OCI-M2 (cell line): ENCODE data around the gene HBM.
"Not testable (repeated sequence)": the region's sequence is repeated elsewhere in the genome, so short reads cannot be mapped to it uniquely, and the experiment has no call there.

Experiments used
- DNase-seq: peaks from one replicate; lab custom pipeline; 2025; ENCODE audit not compliant: unreplicated experiment; lab: John Stamatoyannopoulos, UW

Gene HBM

GRCh38 chr16:180681-181564, 15.1 kb downstream of the HBM start:
- DNase-seq: no peak

DNA sequence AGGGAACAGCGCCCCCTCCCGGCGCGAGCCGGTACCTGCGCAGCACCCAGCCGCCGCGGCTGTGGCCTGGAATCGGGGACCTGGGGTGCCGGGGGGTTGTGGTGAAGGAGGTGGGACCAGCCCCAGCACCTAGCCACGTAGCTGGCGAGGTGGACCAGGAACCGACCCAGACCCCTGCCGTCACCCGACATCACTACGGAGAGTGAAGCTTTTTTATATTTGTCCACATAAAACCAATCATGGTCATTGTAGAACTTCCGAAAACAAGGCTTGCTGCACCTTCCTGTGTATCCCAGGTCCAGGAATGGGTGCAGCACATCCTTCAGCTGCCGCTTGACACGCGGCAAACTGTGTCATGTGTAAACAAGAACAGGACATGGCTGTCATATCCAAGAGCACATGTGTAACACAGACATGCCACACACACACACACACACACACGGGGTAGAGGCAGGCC, 15.8 kb downstream of the HBM start:
- DNase-seq: no peak

DNA sequence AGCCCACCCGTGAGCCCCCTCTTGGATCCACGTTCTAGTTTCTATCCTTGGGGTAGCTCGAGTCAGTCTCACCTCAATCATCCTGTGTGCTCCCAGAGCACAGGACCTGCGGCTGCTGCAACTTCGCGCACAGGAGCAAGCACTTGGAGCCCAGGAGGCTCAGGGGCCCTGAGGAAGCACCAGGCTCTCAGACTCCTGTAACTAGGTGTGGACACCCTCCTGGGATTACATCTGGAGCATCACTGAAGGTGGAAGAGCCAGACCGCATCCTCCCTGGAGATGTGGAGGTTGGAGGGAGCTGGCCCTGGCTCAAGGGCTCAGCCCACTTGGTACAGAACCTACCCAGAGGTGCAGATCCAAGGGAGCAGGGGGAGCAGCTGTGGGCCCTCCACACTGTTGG, 17.2 kb downstream of the HBM start:
- no peak for DNase-seq

- no peak for DNase-seq
Observed at GRCh38 chr16:185213-185612, 19.4 kb downstream of the HBM start.

- no peak for DNase-seq
Observed at GRCh38 chr16:185691-186090, 19.9 kb downstream of the HBM start.

DNA sequence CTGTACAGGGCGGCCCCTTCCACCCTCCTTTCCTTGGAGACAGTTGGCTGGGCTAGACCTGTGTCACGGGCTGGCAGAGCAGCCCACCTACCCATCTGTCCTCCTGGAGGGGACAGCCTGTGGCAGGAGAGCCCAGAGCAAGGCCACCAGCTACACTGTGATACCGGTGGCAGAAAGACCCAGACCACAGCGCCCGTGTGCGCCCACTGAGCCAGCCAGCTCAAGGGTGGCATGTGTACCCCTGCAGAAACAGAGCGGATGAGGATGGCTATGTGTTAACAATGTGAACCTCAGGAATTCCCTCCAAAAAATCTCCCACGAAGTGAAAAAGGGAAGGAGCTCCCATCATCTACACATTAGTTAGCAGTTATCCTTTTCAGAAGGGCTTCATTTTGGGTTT, 21.6 kb downstream of the HBM start:
- DNase-seq: no peak

DNA sequence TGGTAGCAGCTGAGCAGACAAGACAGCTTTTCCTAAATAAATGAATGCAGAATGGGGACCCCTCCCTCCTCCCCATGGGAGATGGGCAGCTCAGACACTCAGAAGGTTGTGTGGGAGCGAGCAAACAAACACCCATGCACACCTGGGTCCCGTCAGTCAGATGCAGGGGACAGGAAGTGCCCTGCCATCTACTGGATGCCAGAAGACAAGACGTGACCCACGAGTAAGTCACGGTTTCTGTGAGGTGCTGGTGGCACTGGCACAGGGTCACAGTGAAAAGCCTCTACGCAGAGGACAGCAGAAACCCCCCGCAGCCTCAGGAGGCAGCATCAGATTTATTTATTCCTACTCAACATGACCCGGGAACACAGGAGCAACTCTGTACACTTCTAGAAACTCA, 22.9 kb downstream of the HBM start:
- DNase-seq: no peak

- DNase-seq: no peak
Observed at GRCh38 chr16:189604-190186, 23.9 kb downstream of the HBM start.

- no peak for DNase-seq
Observed at GRCh38 chr16:191831-192230, 26.1 kb downstream of the HBM start.

DNA sequence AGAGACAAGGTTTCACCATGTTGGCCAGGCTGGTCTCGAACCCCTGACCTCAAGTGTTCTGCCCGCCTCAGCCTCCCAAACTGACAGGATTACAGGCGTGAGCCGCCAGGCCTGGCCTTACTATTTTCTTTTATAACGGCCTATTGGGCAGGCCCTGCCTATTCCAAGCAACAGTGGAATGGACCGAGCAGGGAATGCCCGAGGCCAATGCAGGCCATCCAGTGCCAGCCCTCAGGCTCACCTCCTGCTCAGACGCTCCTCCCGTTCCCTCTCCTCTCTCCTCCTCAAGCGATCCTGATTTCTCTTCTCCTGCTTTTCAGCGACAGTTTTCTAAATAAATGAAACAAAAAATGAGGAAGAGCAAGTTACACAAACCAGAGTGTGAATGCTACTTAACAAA, 26.9 kb downstream of the HBM start:
- no peak for DNase-seq

DNA sequence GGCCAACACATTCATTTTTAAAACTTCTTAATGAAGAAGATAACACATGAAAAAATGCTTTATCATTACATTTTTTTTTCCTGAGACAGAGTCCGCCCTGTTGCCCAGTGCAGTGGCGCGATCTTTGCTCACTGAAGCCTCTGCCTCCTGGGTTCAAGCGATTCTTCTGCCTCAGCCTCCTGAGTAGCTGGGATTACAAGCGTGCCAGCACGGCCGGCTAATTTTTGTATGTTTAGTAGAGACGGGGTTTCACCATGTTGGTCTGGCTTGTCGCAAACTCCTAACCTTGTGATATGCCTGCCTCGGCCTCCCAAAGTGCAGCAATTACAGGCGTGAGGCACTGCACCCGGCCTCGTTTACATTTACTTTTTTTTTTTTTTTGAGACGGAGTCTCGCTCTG, 27.7 kb downstream of the HBM start:
- DNase-seq: no peak

DNA sequence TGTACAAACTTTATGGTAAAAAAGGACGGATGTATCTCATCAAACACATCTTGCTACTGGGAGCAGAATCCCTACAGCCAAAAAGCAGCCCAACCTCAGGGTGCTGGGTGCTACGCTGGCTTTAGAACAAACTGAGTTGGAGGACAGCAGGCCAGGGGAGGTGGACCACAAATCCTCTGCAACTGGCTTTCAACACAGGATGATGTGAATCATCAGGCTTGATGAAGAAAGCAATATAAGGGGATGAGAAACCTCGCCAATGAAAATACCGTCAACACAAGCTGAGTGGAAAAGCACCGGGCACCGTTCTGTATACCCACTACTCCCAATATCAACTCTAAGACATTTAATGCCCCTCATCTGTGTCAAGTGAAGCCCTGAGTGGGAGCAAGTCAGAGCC, 28.7 kb downstream of the HBM start:
- DNase-seq: no peak

DNA sequence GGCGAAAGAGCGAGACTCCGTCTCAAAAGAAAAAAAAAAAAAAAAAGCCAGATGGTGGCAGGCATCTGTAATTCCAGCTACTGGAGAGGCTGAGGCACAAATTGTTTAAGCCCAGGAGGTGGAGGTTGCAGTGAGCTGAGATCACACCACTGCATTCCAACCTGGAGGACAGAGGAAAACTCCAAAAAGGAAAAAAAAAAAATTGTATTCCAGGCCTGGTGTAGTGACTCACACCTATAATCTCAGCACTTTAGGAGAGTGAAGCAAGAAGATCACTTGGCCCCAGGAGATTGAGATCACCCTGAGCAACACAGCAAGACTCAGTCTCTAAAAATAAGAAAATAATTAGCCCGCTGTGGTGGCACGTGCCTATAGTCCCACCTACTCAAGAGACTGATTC, 34.6 kb downstream of the HBM start:
- no peak for DNase-seq

GRCh38 chr16:203246-203645, 37.5 kb downstream of the HBM start:
- DNase-seq: no peak

GRCh38 chr16:204046-204445, 38.3 kb downstream of the HBM start:
- DNase-seq: not testable (repeated sequence)

DNA sequence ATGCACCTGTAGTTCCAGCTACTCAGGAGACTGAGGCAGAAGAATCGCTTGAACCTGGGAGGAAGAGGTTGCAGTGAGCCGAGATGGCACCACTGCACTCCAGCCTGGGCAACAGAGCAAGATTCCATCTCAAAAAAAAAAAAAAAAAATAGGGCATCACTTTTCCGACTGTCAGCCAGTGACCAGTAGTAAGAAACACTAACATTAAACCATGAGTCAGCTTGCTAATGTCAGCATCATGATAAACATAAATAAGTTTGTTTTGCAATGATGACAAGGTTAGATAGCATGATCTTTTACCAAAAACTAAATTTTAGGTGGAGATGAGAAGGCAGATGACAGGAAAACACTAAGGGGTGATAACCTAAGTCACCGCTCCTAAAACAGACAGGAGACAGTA, 43.6 kb downstream of the HBM start:
- not testable (repeated sequence) for DNase-seq

DNA sequence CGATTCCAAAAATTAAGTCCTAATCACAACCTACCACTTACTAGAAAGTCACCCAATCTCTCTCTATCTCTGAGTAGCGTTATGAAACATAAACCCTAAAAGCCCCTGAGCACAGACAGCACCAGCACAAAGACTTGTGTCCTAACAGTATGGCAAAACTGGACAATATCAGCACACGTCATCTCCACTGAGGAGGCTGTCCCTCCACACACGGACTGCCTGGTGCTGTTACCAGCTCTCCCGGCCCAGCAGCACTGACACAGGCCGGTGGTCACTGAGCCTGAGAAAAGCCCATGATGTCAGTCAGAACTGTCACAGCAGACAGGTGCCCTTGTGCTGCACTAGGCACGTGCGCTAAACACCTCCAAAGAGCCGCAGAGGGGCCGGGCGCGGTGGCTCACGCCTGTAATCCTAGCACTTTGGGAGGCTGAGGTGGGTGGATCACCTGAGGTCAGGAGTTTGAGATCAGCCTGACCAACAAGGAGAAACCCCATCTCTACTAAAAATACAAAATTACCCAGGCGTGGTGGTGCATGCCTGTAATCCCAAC, 45.9 kb downstream of the HBM start:
- DNase-seq: not testable (repeated sequence)

DNA sequence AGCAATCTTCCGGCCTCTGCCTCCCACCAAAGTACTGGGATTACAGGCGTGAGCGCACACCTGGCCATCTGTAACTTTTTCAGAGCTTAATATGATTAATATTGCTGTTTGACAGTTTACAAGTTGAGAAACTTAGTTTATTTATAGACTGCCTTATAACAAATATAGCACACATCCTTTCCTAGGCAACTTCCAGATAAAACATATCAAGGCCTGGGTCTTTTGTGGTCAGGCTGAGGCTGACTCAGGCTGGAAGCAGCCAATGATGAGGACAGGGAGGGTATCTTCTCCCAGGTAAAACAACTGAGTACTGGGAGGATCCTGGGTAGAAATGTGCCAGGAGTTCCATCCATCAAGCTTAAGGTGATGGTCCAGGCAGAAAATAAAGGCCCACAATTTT, 47.2 kb downstream of the HBM start:
- DNase-seq: no peak
